ENCODE data around the gene NPAS3.

DNA sequence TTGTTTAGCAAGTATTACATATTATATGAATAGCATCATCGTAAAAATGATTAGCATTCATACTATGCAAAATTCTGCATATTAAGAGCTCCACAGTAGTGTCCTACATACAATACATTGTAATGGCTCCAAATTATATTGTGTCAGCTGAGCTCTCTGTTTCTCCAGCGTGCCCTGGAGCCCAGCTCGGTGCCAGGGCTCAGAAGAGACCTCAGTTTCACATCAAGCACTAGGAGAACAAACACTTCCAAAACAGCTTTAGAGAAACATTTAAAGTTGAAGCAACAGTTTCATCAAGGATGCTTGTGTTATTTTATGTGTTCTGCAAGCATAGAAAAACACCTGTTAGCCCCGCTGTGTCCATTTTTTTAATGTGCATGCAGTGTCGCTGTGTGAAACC, 555.3 kb downstream of the NPAS3 start:
- no peak for TF ChIP-seq SIN3A (IDR thresholded peaks at IDR 0.05; ENCODE audit: borderline replicate concordance, insufficient read depth, low read length)
- no peak for TF ChIP-seq POLR2AphosphoS5 (IDR thresholded peaks at IDR 0.05; ENCODE audit: low read depth, low read length)
- TF ChIP-seq, protein P1, sequence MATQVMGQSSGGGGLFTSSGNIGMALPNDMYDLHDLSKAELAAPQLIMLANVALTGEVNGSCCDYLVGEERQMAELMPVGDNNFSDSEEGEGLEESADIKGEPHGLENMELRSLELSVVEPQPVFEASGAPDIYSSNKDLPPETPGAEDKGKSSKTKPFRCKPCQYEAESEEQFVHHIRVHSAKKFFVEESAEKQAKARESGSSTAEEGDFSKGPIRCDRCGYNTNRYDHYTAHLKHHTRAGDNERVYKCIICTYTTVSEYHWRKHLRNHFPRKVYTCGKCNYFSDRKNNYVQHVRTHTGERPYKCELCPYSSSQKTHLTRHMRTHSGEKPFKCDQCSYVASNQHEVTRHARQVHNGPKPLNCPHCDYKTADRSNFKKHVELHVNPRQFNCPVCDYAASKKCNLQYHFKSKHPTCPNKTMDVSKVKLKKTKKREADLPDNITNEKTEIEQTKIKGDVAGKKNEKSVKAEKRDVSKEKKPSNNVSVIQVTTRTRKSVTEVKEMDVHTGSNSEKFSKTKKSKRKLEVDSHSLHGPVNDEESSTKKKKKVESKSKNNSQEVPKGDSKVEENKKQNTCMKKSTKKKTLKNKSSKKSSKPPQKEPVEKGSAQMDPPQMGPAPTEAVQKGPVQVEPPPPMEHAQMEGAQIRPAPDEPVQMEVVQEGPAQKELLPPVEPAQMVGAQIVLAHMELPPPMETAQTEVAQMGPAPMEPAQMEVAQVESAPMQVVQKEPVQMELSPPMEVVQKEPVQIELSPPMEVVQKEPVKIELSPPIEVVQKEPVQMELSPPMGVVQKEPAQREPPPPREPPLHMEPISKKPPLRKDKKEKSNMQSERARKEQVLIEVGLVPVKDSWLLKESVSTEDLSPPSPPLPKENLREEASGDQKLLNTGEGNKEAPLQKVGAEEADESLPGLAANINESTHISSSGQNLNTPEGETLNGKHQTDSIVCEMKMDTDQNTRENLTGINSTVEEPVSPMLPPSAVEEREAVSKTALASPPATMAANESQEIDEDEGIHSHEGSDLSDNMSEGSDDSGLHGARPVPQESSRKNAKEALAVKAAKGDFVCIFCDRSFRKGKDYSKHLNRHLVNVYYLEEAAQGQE (IDR thresholded peaks at IDR 0.05; ENCODE audit: insufficient read depth in 1 of 2, low read depth in 2 of 2, low read length in 2 of 2) = no peak
- no peak for TF ChIP-seq TAF1 (IDR thresholded peaks at IDR 0.05; ENCODE audit: borderline replicate concordance, insufficient read depth, low read length)

All from PFSK-1 (cell line).